HFFc6 (cell line): Measurements from ENCODE around the gene R3HDM4. TPM values are rescaled to one million over a fixed set of nuclear protein-coding genes. Genes with fewer than 3 reads are reported as not detected.
A peak's percentile ranks its signal among the peaks of the same experiment; 100 is the strongest.

Experiments
- DNase-seq: peaks from one replicate; pipeline ENCODE4 v3.0.0-alpha.2; 2018
- H3K27ac Mint-ChIP-seq: 2 replicates; pipeline ENCODE4 v1.8.0; 2020; ENCODE audit warnings: mild to moderate bottlenecking, mixed read lengths
- H3K27me3 Mint-ChIP-seq: 2 replicates; pipeline ENCODE4 v1.8.0; 2021; ENCODE audit warnings: mild to moderate bottlenecking, moderate library complexity, mixed read lengths; ENCODE audit not compliant: insufficient read depth
- H3K36me3 Mint-ChIP-seq: 2 replicates; pipeline ENCODE4 v1.8.0; 2021; ENCODE audit warnings: low read depth, mixed read lengths
- H3K4me1 Mint-ChIP-seq: 2 replicates; pipeline ENCODE4 v1.8.0; 2020; ENCODE audit warnings: low read depth, mixed read lengths
- H3K4me3 Mint-ChIP-seq: 2 replicates; pipeline ENCODE4 v1.8.0; 2020; ENCODE audit warnings: mild to moderate bottlenecking, moderate library complexity, mixed read lengths
- H3K9me3 Mint-ChIP-seq: 2 replicates; pipeline ENCODE4 v1.8.0; 2020; ENCODE audit warnings: mild to moderate bottlenecking, mixed read lengths
- CTCF ChIP-seq: fragments of 200-600 bp; sonication (generic); IDR thresholded peaks from 2 replicates; pipeline ENCODE4 v1.5.0; 2021; ENCODE audit warnings: antibody characterized with exemption, mild to moderate bottlenecking
- total RNA-seq, 6 experiments: library from RNA; stranded (reverse); fragmentation: NEBNext Ultra II Directional; extraction: Animal tissue kit (Norgen Biotek cat#: 25700); gene quantifications; 2 replicates in 1 of 6; 3 replicates in 5 of 6; pipeline ENCODE4 v1.2.3, GENCODE V29; 2021

Gene R3HDM4
- total RNA-seq, 6 experiments from 2014 or later: 41.9 to 53.4 (median 45.9) TPM

DNA sequence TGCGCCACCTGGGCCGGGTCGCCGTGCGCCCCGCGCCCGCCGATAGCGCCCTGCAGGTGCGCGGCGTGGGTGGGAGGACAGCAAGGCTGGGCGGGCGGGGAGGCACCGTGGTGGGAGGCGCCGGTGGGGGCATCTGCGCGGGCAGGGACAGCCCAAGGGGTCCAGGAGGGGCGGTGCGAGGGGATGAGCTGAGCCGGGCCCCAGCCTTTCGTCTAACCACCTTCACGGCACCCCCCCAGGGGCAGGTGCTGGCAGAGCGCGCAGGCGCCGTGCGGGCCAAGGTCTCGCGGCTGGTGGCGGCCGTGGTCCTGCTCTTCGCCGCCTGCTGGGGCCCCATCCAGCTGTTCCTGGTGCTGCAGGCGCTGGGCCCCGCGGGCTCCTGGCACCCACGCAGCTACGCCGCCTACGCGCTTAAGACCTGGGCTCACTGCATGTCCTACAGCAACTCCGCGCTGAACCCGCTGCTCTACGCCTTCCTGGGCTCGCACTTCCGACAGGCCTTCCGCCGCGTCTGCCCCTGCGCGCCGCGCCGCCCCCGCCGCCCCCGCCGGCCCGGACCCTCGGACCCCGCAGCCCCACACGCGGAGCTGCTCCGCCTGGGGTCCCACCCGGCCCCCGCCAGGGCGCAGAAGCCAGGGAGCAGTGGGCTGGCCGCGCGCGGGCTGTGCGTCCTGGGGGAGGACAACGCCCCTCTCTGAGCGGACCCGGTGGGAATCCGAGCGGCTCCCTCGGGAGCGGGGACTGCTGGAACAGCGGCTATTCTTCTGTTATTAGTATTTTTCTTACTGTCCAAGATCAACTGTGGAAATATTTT is 7.2 kb upstream of the R3HDM4 start:
- TF ChIP-seq CTCF: no peak
- Mint-ChIP-seq H3K27me3 (peaks cover 15% of the 10 kb centered on the region), H3K4me1 (peaks cover 10% of the 10 kb centered on the region; the same call in 1 of the 2 replicates), H3K4me3 (no peak overlapping the region), H3K27ac (no peak overlapping the region), H3K9me3 (no peaks in the 10 kb centered on the region), H3K36me3 (no peaks in the 10 kb centered on the region)
- no peak for DNase-seq

DNA sequence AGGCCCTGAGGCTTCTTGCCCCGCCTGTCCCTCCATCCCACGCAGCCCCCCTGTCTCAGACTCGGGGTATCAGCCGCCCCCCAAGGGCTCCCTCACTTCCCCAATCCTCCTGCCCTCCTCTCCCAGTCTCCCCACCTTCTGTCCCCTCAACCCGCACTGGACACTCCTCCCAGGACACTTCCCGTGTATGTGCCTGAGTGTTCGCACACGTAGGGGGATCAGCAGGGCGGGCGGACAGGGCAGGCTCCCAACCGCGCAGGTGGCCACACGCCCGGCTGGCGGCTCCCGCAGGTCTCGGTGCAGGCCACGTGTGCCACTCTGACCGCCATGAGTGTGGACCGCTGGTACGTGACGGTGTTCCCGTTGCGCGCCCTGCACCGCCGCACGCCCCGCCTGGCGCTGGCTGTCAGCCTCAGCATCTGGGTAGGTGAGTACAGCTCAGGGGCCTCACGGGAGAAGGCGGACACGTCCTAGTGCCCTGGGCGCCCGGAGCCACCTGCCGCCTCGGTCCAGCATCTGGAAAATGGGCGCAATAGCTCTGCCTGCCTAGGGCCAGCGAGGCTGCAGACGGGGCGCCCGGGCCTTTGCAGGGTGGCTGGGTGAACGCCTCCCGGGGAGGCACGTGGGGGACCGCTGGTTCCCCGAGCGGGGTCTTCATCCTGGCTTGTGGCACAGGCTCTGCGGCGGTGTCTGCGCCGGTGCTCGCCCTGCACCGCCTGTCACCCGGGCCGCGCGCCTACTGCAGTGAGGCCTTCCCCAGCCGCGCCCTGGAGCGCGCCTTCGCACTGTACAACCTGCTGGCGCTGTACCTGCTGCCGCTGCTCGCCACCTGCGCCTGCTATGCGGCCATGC is 6.4 kb upstream of the R3HDM4 start:
- Mint-ChIP-seq H3K27me3 (peaks cover 15% of the 10 kb centered on the region), H3K27ac (no peak overlapping the region), H3K9me3 (no peaks in the 10 kb centered on the region), H3K36me3 (no peaks in the 10 kb centered on the region), H3K4me3 (no peak overlapping the region), H3K4me1 (peaks cover 10% of the 10 kb centered on the region; the same call in 1 of the 2 replicates)
- no peak for TF ChIP-seq CTCF
- no peak for DNase-seq

- Mint-ChIP-seq H3K27me3 (peaks cover 15% of the 10 kb centered on the region), H3K4me3 (no peak overlapping the region), H3K27ac (no peak overlapping the region), H3K9me3 (no peaks in the 10 kb centered on the region), H3K36me3 (no peaks in the 10 kb centered on the region), H3K4me1 (peaks cover 10% of the 10 kb centered on the region; the same call in 1 of the 2 replicates)
- no peak for DNase-seq
- no peak for TF ChIP-seq CTCF
Observed at GRCh38 chr19:918481-919198, 5.6 kb upstream of the R3HDM4 start.

DNA sequence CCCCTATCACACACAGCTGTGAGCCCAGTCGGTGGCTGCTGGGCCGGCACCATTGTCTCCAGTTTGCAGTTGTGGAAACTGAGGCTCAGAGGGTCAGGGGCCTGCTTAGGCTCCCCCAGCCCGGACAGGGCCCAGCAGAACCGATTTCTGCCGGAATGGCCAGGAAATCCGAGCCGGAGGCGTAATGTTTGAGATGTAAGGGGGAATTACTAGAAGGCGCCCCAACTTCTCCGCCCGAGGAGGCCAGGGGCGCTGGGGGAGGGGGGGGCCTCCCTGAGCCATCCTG is 5.1 kb upstream of the R3HDM4 start:
- H3K27me3 Mint-ChIP-seq: peaks cover 15% of the 10 kb centered on the region
- no peaks in the 10 kb centered on the region for H3K9me3 Mint-ChIP-seq
- H3K36me3 Mint-ChIP-seq: no peaks in the 10 kb centered on the region
- TF ChIP-seq CTCF: no peak
- no peak overlapping the region for H3K4me3 Mint-ChIP-seq
- DNase-seq: no peak
- peaks cover 10% of the 10 kb centered on the region; the same call in 1 of the 2 replicates for H3K4me1 Mint-ChIP-seq
- no peak overlapping the region for H3K27ac Mint-ChIP-seq

DNA sequence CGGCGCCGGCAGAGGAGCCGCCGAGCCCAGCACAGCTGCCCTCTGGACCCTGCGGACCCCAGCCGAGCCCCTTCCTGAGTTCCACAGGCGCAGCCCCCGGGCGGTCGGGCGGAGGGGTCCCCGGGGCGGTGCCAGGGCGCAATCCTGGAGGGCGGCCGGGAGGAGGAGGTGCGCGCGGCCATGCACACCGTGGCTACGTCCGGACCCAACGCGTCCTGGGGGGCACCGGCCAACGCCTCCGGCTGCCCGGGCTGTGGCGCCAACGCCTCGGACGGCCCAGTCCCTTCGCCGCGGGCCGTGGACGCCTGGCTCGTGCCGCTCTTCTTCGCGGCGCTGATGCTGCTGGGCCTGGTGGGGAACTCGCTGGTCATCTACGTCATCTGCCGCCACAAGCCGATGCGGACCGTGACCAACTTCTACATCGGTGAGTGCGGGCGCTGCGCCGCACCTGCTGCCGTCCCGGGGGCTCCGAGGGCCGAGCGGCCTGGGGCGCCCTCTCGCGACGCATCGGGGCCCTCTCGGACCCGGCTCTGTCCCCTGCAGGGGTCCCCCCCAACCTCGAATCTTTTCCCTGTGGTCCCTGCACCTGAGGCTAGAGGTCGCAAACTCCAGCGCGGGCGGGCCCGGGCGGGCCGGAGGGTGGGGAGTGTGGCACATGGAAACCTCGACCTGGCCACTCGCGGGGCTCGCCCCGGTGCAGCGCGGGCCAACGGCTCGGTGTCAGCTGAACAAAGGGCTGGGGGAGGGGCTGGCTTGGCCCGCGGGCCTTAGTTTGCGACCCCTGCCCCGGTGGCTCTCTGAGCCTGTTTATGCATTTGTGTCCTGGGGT is 4.5 kb upstream of the R3HDM4 start, which contains the start of gene KISS1R:
Gene KISS1R (plus strand): TSS at position 11 of the 829 bp plus-strand sequence. CDS start 170 bp downstream, at position 181.
- no peak within 1 kb of the TSS for H3K4me3 Mint-ChIP-seq
- H3K4me1 Mint-ChIP-seq: peaks cover 10% of the 10 kb centered on the region; the same call in 1 of the 2 replicates
- H3K9me3 Mint-ChIP-seq: no peaks in the 10 kb centered on the region
- no peak within 1 kb of the TSS for H3K27ac Mint-ChIP-seq
- no peak for DNase-seq
- H3K27me3 Mint-ChIP-seq: peaks cover 15% of the 10 kb centered on the region
- H3K36me3 Mint-ChIP-seq: no peaks in the 10 kb centered on the region
- peak; percentile 67 for TF ChIP-seq CTCF
